ENCODE results near the gene RPS17. TPM values are rescaled to one million over a fixed set of nuclear protein-coding genes. Genes with fewer than 3 reads are reported as not detected.
A peak's percentile ranks its signal among the peaks of the same experiment; 100 is the strongest.

The RPS17 gene
- total RNA-seq, 4 donors from 2014 or later, result 1,180 to 3,226 (median 2,104) TPM

DNA sequence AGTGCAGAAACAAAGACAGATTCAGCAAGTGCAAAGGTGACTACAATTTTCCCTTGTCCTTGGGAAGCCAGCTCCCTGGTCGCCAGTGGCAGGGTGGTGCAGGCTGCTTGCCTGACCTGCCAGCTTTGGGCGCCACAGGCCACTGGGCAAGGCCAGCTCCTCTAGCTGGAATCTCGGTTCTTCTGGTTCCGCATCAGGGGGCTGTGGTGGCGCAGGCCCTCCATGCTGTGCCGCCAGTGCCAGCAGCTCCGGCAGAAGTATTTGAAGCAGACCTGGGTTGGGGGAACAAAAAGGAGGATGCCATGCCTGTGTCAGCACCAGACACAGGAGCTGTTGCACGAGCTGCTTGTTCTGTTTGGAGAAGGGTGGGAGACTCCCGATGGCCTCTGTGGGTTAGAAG is 4.2 kb upstream of the RPS17 start:
- H3K4me3 ChIP-seq (replicated peaks in 1 of 3), result no peak overlapping the region
- no peaks in the 10 kb centered on the region for H3K36me3 ChIP-seq
- DNase-seq, result no peak
- WGBS, 2 donors, result 60 to 67% methylated on average over 4 to 9 of the region's 9 CpGs
- no peaks in the 10 kb centered on the region for H3K9me3 ChIP-seq
- H3K4me1 ChIP-seq, result peaks cover 5 to 7% of the 10 kb centered on the region in 2 donors
- intact Hi-C loops (cut with DNase I), result loop anchor here (10.0 kb wide), 1 partner anchor 460 kb away; no protein-coding TSS in a partner anchor
- TF ChIP-seq, protein P1, sequence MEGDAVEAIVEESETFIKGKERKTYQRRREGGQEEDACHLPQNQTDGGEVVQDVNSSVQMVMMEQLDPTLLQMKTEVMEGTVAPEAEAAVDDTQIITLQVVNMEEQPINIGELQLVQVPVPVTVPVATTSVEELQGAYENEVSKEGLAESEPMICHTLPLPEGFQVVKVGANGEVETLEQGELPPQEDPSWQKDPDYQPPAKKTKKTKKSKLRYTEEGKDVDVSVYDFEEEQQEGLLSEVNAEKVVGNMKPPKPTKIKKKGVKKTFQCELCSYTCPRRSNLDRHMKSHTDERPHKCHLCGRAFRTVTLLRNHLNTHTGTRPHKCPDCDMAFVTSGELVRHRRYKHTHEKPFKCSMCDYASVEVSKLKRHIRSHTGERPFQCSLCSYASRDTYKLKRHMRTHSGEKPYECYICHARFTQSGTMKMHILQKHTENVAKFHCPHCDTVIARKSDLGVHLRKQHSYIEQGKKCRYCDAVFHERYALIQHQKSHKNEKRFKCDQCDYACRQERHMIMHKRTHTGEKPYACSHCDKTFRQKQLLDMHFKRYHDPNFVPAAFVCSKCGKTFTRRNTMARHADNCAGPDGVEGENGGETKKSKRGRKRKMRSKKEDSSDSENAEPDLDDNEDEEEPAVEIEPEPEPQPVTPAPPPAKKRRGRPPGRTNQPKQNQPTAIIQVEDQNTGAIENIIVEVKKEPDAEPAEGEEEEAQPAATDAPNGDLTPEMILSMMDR (IDR thresholded peaks at IDR 0.05), result no peak
- no peak for TF ChIP-seq POLR2A (IDR thresholded peaks at IDR 0.05)
- H3K27me3 ChIP-seq, result no peaks in the 10 kb centered on the region
- H3K27ac ChIP-seq, result no peak overlapping the region

DNA sequence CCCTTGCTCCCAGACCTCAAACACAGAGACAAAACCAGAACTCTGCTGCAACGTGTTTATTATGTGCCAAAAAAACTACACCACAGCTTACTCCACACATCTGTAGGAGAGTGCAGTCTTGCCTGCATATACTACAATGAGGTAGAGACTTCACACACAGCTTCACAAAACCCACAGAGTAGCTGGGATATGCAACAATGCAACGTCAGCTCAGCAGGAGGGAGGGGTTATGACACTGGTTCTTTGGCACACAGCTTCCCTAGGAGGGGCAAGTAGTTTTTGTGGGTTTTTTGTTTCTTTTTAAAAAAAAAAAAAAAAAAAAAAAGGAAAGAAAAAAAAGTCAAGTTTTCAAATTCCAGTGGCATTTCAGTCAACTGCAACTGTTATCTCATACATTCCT is 2.9 kb upstream of the RPS17 start:
- H3K4me3 ChIP-seq (replicated peaks in 1 of 3), result no peak overlapping the region
- no peaks in the 10 kb centered on the region for H3K27me3 ChIP-seq
- DNase-seq, result no peak
- intact Hi-C loops (cut with DNase I), result loop anchor here (10.0 kb wide), 1 partner anchor 462 kb away; no protein-coding TSS in a partner anchor
- TF ChIP-seq, protein P1 (IDR thresholded peaks at IDR 0.05), result no peak
- peaks cover 10 to 18% of the 10 kb centered on the region in 2 donors for H3K4me1 ChIP-seq
- no peak overlapping the region for H3K27ac ChIP-seq
- no peaks in the 10 kb centered on the region for H3K9me3 ChIP-seq
- 45 to 49% methylated on average over 2 of the region's 2 CpGs for WGBS, 2 donors
- peaks cover 4 to 7% of the 10 kb centered on the region in 2 donors for H3K36me3 ChIP-seq

DNA sequence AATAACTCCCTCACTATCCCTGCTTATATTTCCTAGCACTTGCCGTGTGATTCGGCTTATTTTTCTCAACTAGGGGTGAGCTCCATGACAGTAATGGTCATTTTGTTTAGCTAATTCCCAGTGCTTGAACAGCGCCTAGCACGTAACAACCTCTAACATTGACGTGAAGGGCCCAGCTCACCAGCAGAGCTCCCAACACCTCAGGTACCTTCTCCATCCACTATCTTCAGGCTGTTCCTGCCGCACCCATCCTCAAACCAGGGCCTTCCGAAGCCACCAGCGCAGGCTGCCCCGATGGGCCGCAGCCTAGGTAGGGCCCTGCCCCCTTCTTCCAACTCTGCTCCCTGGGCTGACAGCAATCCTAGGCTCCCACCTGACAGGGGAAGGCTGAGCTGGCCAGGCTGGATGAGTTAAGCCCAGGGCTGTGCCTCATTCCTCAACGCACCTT is 751 bp upstream of the RPS17 start:
- H3K4me3 ChIP-seq (replicated peaks in 1 of 3), result peak overlapping the region; percentile 4 to 90 (median 28)
- intact Hi-C loops (cut with DNase I), result loop anchor here (10.0 kb wide), 1 partner anchor 464 kb away; no protein-coding TSS in a partner anchor
- TF ChIP-seq, protein P1 (IDR thresholded peaks at IDR 0.05), result no peak
- no peak for TF ChIP-seq POLR2A (IDR thresholded peaks at IDR 0.05)
- H3K4me1 ChIP-seq, result peaks cover 10 to 18% of the 10 kb centered on the region in 2 donors
- no peaks in the 10 kb centered on the region for H3K9me3 ChIP-seq
- H3K36me3 ChIP-seq, result peaks cover 26 to 28% of the 10 kb centered on the region in 2 donors
- no peaks in the 10 kb centered on the region for H3K27me3 ChIP-seq
- 14 to 26% methylated on average over 11 of the region's 11 CpGs for WGBS, 2 donors
- peak; percentile 34 to 35 for DNase-seq
- peak overlapping the region; percentile 77 to 94 (median 79) for H3K27ac ChIP-seq

DNA sequence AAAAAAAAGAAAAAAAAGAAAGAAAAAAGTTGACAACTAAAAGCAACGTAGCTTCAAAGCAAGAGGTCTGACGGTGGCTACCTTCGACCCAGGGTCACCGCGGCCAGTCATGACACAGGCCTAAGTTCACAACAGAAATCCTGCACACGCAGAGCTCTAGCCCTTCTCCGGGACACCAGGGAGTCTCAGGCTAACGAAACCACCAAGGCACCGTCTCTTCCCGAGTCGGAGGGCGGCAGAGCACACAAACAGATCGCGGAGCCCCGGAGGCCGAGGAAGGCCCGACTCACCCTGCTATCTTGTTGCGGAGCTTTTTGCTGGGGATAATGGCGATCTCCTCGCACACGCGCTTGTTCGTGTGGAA is 584 bp downstream of the RPS17 start:
- H3K9me3 ChIP-seq, result no peaks in the 10 kb centered on the region
- intact Hi-C loops (cut with DNase I), result loop anchor here (10.0 kb wide), 1 partner anchor 465 kb away; no protein-coding TSS in a partner anchor
- H3K27me3 ChIP-seq, result no peaks in the 10 kb centered on the region
- H3K36me3 ChIP-seq, result peaks cover 31 to 36% of the 10 kb centered on the region in 2 donors
- peak overlapping the region; percentile 77 to 94 (median 81) for H3K27ac ChIP-seq
- H3K4me3 ChIP-seq (replicated peaks in 1 of 3), result peak overlapping the region; percentile 61 to 98 (median 90)
- 0 to 1% methylated on average over 18 to 23 of the region's 23 CpGs for WGBS, 2 donors
- DNase-seq, result peak in 1 of 2 donors; percentile 21
- TF ChIP-seq, protein P1 (IDR thresholded peaks at IDR 0.05), result no peak
- TF ChIP-seq POLR2A (IDR thresholded peaks at IDR 0.05), result no peak
- peaks cover 10 to 18% of the 10 kb centered on the region in 2 donors for H3K4me1 ChIP-seq

DNA sequence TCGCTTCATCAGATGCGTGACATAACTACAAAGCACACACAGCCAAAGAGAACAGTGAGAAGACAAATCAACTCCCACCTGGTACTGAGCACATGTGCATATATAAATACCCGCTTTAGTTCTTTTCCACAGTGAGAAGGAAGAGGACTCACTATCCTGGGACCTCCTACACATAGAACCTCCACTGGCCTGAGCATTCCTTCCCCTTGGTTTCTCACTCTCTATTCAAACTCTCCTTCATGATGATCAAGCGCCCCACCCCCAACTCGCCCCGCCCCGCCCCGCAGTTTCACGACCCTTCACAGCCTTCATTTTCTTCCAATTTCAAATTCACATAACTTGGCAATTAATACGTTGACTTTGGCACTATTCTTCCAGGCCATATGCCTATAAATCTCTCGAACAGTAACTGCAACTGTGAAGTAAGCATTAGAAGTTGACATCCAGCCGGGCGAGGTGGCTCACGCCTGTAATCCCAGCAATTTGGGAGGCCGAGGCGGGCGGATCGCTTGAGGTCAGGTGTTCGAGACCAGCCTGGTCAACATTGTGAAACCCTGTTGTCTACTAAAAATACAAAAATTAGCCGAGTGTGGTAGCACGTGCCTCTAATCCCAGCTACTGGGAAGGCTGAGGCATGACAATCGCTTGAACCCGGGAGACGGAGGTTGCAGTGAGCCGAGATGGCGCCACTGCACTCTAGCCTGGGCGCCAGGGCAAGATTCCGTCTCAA is 1.1 kb downstream of the RPS17 start:
- Histone ChIP-seq H3K27me3 (no peaks in the 10 kb centered on the region), H3K4me3 (replicated peaks in 1 of 3) (peak overlapping the region; percentile 61 to 98 (median 90)), H3K4me1 (peaks cover 10 to 18% of the 10 kb centered on the region in 2 donors), H3K36me3 (peaks cover 31 to 36% of the 10 kb centered on the region in 2 donors), H3K9me3 (no peaks in the 10 kb centered on the region), H3K27ac (peak overlapping the region; percentile 77 to 94 (median 81))
- peak in 1 of 2 donors; percentile 8 for DNase-seq
- 25 to 30% methylated on average over 28 of the region's 28 CpGs for WGBS, 2 donors
- intact Hi-C loops (cut with DNase I), result no loop called here
- TF ChIP-seq, protein P1 (IDR thresholded peaks at IDR 0.05), result no peak
- no peak for TF ChIP-seq POLR2A (IDR thresholded peaks at IDR 0.05)
